GM18858 (cell line): Measurements from ENCODE around the gene PCMT1.
"Not testable (repeated sequence)": the region's sequence is repeated elsewhere in the genome, so short reads cannot be mapped to it uniquely, and the experiment has no call there.

Experiments
- ATAC-seq: cut with Tn5 transposase; IDR thresholded peaks from one replicate; pipeline ENCODE4 v1.9.1; 2021; ENCODE audit not compliant: unreplicated experiment

The PCMT1 gene

DNA sequence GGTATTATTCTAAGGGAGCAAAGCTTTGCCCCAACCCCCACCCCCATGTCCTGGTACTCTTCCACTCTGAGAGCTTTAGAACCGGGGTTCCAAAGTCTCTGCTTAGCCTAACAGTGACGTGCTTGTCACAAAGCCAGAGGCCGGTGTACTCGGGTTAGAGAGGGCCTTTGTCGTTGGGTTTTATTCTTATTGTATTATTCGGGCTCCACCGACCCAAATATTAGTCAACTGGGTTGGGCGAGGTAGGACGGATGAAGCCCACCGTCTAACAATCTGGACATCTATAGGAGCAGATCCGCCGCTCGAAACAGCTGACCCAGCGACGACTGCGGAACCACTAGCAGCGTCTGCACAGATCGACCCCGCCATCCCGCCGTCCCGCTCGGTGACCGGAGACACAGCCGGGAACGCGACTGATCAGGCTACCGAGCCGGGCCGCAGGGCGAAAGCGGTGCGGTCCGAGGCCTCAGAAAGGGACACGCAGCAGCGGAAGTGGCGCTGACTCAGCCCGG lies 403 bp upstream of the PCMT1 start:
- ATAC-seq, result not testable (repeated sequence)

DNA sequence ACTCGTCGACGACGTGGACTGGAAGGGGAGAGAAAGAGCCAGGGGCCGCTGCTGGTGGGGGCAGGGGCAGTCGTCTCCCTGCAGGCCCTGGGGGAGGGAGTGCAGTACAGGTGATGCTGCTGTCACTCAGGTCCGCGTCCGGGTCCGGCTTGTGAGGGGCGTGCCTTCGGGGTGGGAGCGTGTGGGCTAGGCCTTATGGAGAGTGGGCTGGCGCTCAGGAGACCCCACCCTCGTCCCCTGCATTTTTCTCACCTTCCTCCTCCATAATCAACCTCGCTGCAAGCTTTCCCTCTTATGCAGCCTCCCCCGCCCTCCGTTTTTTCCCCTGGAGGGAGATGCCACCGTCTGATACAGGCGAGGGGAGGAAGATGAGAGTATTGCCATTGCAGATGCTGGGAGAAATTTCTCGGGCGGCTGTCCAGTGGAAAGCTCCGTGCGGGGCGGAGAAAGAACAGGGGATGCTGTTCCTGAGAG lies 632 bp downstream of the PCMT1 start:
- ATAC-seq, result peak; percentile 10

DNA sequence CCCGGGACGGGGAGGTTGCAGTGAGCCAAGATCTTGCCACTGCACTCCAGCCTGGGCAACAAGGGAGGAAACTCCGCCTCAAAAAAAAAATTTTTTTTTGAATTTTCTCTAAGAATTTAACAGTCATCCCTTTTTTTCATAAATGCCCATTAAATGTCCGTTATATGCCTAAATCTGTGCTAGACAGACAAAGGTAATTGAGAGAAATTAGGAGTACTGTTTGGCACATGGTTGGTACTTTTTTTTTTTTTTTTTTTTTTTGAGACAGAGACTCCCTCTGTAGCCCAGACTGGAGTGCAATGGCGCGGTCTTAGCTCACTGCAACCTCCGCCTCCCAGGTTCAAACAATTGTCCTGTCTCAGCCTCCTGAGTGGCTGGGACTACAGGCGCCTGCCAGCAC lies 1.7 kb downstream of the PCMT1 start:
- ATAC-seq, result no peak

- ATAC-seq, result not testable (repeated sequence)
These were observed 2.4 kb downstream of the PCMT1 start for GRCh38 chr6:149751920-149752319.

DNA sequence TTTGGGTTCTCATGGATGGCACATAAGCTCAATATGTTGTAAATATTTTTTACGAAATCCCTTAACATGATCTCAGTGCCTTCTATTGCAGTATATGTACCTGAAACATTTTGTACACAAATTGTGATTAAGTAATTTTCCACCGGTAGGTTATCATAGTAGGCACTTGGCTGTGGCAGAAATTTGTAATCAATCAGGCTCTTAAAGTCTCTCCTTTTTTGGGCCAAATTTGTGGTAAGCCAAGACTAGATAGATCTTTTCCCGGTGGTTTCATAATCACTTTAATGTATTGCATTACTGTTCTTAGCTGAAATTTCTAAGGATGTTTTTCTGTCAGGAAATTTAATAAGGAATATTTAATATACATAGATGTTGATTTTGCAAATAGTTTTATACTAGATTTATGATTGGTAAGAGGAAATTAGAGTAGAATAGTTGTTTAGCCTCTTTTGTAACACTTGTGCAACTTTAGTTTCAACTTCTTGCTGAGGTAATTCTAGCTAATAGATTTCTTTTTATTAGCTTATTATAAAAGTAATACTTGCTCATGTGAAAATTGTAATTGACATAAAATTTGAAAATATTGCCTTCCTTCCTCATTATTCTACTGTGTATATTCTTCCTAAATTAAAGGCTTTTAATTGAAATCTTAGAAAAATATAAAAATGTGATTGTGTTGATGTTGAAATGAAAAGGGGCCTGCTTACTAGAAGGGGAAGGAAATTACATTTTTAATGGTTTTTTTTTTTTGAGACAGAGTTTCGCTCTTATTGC lies 3.2 kb downstream of the PCMT1 start:
- ATAC-seq, result no peak

- ATAC-seq, result not testable (repeated sequence)
These were observed 3.8 kb downstream of the PCMT1 start for GRCh38 chr6:149753374-149753637.

GRCh38 chr6:149754548-149754947 lies 5.0 kb downstream of the PCMT1 start:
- no peak for ATAC-seq

DNA sequence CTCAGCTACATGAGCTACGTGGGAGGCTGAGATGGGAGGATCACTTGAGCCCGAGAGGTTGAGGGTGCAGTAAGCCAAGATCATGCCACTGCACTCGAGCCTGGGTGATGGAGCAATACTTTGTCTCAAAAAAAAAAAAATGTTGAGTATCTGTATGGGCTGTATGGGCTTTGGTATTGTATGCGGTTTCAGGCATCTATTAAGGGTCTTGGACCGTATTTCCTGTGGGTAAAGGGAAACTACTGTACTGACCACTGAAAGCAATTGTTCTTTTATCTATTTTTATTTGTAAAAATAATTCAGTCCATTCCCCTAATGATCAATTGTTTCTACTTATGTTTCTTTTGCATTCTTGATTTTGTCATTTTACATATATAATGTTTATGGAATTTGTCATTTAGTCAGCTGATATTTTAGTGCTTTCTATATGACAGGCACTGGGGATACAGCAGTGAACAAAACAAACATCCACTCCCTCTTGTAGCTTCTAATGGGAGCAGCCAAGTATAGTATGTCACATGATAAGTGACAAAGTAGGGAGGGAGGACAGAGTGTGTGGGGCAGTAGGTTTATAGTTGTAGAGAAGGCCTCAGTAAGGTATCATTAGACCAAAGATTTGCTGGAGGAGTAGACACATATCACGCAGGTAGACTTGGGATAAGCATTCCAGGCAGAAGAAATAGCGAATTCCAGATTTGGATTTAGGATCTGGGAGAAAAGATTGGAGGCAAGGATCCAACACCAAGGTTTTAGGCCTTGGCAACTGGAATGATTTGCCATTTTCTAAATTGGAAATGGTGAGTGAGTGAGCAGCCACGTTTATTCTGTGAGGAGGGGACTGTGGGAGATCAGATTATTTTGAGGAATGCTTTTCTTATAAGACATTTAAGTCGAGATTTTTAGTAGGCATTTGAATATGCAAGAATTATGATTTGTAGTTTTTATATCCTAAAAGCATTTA lies 6.0 kb downstream of the PCMT1 start:
- peak; percentile 75 for ATAC-seq

DNA sequence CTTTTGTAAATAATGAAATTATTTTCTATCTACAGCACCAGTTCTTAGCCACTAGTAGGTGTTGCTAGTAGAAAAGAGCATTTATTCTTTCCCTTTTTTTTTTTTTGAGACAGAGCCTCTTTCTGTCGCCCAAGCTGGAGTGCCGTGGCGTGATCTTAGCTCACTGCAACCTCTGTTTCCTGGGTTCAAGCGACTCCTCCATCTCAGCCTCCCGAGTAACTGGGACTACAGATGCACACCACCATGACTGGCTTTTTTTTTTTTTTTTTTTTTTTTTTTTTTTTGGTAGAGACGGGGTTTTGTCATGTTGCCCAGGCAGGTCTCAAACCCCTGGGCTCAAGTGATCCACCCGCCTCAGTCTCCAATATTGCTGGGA lies 6.7 kb downstream of the PCMT1 start:
- no peak for ATAC-seq

GRCh38 chr6:149761438-149761837 lies 11.9 kb downstream of the PCMT1 start:
- ATAC-seq, result peak; percentile 98

GRCh38 chr6:149763866-149764265 lies 14.3 kb downstream of the PCMT1 start:
- no peak for ATAC-seq

DNA sequence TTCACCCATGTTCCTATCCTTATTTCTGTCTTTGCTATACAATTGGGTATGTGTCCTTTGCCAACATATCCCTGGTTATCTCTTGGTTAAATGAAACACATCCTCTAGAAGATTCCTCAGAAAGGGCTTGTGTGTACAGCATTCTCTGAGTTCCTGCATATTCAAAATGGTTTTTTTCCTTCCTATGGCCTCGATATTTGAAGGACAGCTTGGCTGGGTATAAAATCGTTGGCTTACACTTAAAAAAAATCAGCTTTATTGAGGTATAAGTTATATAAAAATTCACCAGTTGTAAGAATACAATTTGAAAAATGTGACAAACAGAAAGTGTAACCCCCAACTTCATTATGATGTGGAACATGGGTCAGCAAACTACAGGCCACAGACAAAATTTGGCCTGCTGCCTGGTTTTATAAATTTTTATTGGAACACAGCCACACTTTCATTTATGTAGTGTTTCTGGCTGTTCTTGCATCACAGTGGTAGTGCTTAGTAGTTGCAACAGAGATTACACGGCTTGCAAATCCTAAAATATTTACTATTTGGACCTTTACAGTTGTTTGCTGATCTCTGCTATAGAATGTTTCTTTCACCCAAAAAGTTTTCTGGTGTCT lies 16.7 kb downstream of the PCMT1 start:
- ATAC-seq, result no peak

DNA sequence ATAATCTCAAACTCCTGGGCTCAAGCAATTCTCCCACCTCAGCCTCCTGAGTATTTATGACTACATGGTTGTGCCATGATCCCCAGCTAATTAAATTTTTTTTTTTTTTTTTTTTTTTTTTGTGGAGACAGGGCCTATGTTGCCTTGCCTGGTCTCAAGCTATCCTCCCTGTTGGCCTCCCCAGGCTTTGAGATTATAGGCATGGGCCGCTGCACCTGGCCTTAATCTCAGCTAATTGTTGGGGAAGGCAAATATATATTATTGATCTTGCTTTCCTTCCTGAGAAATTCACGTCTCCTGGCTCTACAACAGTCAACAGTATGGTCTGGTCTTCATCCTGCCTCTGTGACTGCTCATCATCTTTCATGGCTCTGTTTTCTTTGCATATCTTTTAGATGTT lies 20.1 kb downstream of the PCMT1 start:
- no peak for ATAC-seq

- ATAC-seq, result no peak
These were observed 21.6 kb downstream of the PCMT1 start for GRCh38 chr6:149771185-149771584.

- no peak for ATAC-seq
These were observed 22.4 kb downstream of the PCMT1 start for GRCh38 chr6:149771925-149772324.

DNA sequence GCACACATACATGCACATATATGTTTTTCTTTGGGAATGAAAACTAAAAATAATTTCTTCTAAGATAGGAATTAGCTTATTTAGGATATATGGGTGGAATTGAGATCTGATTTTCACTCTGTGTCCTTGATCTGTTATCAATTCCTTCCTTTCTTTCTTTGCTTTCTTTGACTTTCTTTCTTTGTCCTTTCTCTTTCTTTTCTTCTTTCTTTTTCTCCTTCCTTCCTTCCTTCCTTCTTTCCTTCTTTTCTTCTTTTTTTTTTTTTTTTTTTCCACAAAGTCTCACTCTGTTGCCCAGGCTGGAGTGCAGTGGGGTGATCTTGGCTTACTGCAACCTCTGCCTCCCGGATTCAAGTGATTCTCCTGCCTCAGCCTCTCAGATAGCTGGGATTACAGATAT lies 28.1 kb downstream of the PCMT1 start:
- ATAC-seq, result no peak

GRCh38 chr6:149779644-149779963 lies 30.1 kb downstream of the PCMT1 start:
- ATAC-seq, result no peak

- ATAC-seq, result no peak
These were observed 32.2 kb downstream of the PCMT1 start for GRCh38 chr6:149781715-149782114.

- ATAC-seq, result no peak
These were observed 32.8 kb downstream of the PCMT1 start for GRCh38 chr6:149782337-149782736.

- ATAC-seq, result no peak
These were observed 34.0 kb downstream of the PCMT1 start for GRCh38 chr6:149783551-149783950.

DNA sequence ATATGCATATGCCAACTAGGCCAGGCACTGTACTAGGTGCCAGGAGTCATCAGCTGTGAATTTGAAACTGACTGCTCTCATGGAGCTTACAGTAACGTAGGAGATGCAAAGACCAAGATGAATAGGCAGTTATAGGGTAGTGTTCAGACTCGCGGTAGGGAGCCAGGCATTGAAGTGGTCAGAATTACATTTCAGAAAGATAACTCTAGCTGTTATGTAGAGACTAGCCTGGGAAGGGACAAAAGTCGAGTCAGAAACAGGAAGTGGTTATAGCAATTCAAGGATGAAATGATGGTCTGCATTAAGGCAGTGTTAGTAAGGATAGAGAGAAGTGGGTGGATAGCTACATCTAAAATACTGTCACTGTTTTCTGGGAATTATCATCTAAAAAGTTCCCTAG lies 56.6 kb downstream of the PCMT1 start:
- no peak for ATAC-seq

DNA sequence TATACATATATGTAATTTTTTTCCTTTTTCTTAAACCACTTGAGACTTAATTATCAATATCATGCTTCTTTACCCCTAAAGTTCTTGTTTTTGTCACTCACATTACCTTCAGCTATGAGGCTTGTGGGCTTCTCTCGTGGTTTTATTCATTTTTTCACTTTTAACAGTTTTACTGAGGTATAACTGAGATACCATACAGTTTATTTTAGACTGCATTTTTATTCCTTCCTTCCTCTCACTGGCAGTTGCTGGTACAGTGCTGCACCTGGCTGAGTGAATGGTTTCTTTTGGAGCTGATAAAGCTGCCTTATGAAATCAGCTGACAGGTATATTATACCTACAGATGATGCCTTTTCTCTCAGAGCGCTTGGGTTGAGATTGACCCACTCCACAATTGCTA lies 60.3 kb downstream of the PCMT1 start:
- no peak for ATAC-seq
